ENCODE measurements around the gene CAPS.

DNA sequence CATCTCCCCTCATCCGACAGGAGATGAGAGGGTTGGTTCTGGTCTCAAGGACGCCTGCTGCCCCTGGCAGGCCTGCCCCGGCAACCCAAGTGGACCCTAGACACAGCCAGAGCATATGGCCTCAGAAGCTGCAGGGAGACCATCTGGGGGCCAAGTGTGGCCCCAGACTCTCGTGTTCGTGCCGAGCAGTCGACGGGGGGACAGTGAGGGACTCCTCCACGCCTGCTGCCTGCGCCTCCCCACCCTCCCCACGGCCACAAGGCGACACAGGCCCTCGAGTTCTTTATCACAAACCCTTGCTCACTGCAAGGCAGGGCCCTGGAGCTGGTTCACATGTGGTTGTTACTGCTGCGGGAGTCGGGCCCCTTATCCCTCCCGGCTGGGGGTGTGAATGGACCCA, 9.3 kb downstream of the CAPS start:
- TF ChIP-seq, protein P1, sequence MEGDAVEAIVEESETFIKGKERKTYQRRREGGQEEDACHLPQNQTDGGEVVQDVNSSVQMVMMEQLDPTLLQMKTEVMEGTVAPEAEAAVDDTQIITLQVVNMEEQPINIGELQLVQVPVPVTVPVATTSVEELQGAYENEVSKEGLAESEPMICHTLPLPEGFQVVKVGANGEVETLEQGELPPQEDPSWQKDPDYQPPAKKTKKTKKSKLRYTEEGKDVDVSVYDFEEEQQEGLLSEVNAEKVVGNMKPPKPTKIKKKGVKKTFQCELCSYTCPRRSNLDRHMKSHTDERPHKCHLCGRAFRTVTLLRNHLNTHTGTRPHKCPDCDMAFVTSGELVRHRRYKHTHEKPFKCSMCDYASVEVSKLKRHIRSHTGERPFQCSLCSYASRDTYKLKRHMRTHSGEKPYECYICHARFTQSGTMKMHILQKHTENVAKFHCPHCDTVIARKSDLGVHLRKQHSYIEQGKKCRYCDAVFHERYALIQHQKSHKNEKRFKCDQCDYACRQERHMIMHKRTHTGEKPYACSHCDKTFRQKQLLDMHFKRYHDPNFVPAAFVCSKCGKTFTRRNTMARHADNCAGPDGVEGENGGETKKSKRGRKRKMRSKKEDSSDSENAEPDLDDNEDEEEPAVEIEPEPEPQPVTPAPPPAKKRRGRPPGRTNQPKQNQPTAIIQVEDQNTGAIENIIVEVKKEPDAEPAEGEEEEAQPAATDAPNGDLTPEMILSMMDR (conservative IDR thresholded peaks at IDR 0.05; ENCODE audit: low read depth, low read length) = no peak
- no peak for TF ChIP-seq EZH2 (IDR thresholded peaks at IDR 0.05; ENCODE audit: borderline replicate concordance, low read depth, low read length, poor library complexity, severe bottlenecking)
